WTC11 (cell line): ENCODE data around the gene PFKM. TPM values are rescaled to one million over a fixed set of nuclear protein-coding genes. Genes with fewer than 3 reads are reported as not detected.

ENCODE experiments used
- ATAC-seq: fragments of 200-7000 bp; cut with Tn5 transposase; 2 replicates; pipeline ENCODE4 v1.10.0; 2021; ENCODE audit warnings: mild to moderate bottlenecking, moderate library complexity
- CTCF ChIA-PET: fragments of 300-600 bp; sonication (Branson Sonifier 250); formaldehyde crosslinking; loops from one replicate; lab custom pipeline; 2021; ENCODE audit warnings: antibody characterized with exemption; lab: Charles Lee
- POLR2A ChIA-PET: fragments of 350-600 bp; sonication (Branson Sonifier 250); formaldehyde crosslinking; loops from one replicate; lab custom pipeline; 2021; ENCODE audit warnings: antibody characterized with exemption; lab: Charles Lee
- DNase-seq: peaks from one replicate; pipeline ENCODE4 v3.0.0; 2021; ENCODE audit warnings: low spot score
- H3K27ac Mint-ChIP-seq: 2 replicates; pipeline ENCODE4 v1.8.0; 2021; ENCODE audit warnings: mixed read lengths
- H3K27me3 Mint-ChIP-seq: 2 replicates; pipeline ENCODE4 v1.8.0; 2021; ENCODE audit warnings: low read depth, mild to moderate bottlenecking, moderate library complexity, mixed read lengths
- H3K36me3 Mint-ChIP-seq: 2 replicates; pipeline ENCODE4 v1.8.0; 2021; ENCODE audit warnings: mixed read lengths
- H3K4me1 Mint-ChIP-seq: 2 replicates; pipeline ENCODE4 v1.8.0; 2022; ENCODE audit warnings: mixed read lengths
- H3K4me3 Mint-ChIP-seq: 2 replicates; pipeline ENCODE4 v1.8.0; 2021; ENCODE audit warnings: mild to moderate bottlenecking, moderate library complexity, mixed read lengths
- H3K9me3 Mint-ChIP-seq: 2 replicates; pipeline ENCODE4 v1.8.0; 2021; ENCODE audit warnings: mixed read lengths
- IRF2 ChIP-seq: sonication (generic); formaldehyde crosslinking; IDR thresholded peaks from 2 replicates; pipeline ENCODE4 v1.8.0; 2022; ENCODE audit warnings: low read depth, missing genetic modification reagents, borderline replicate concordance
- JUN ChIP-seq: sonication (generic); formaldehyde crosslinking; IDR thresholded peaks from 2 replicates; pipeline ENCODE4 v1.8.0; 2023; ENCODE audit warnings: mild to moderate bottlenecking, missing genetic modification reagents
- PRRX2 ChIP-seq: fragments of 250-450 bp; sonication (Bioruptor Pico); IDR thresholded peaks from 2 replicates; pipeline ENCODE4 v1.8.0; 2021; ENCODE audit warnings: mild to moderate bottlenecking
- SP1 ChIP-seq: sonication (generic); formaldehyde crosslinking; conservative IDR thresholded peaks from 2 replicates; pipeline ENCODE4 v1.8.1; 2022; ENCODE audit warnings: missing genetic modification reagents
- TEAD1 ChIP-seq: sonication (generic); formaldehyde crosslinking; IDR thresholded peaks from 2 replicates; pipeline ENCODE4 v1.8.0; 2022; ENCODE audit warnings: mild to moderate bottlenecking, missing genetic modification reagents
- USF2 ChIP-seq: sonication (generic); formaldehyde crosslinking; IDR thresholded peaks from 2 replicates; pipeline ENCODE4 v1.8.1; 2023; ENCODE audit warnings: mild to moderate bottlenecking, missing genetic modification reagents, moderate library complexity
- ZNF263 ChIP-seq: sonication (generic); formaldehyde crosslinking; IDR thresholded peaks from 2 replicates; pipeline ENCODE4 v1.8.1; 2022; ENCODE audit warnings: low read depth, mild to moderate bottlenecking, moderate library complexity, missing genetic modification reagents
- ZNF416 ChIP-seq: fragments of 250-450 bp; sonication (Bioruptor Pico); IDR thresholded peaks from 2 replicates; pipeline ENCODE4 v1.9.0; 2021; ENCODE audit warnings: mild to moderate bottlenecking, inconsistent platforms
- ZNF425 ChIP-seq: fragments of 250-450 bp; sonication (Bioruptor Pico); conservative IDR thresholded peaks from 2 replicates; pipeline ENCODE4 v1.9.0; 2021; ENCODE audit warnings: mild to moderate bottlenecking
- ZNF512 ChIP-seq: sonication (generic); formaldehyde crosslinking; IDR thresholded peaks from 2 replicates; pipeline ENCODE4 v1.8.1; 2022; ENCODE audit warnings: missing genetic modification reagents, borderline replicate concordance
- total RNA-seq: library from RNA; stranded (reverse); gene quantifications from 3 replicates; pipeline ENCODE4 v1.2.3, GENCODE V29; 2021
- TF ChIP-seq, protein P1 (sequence below): sonication (generic); formaldehyde crosslinking; conservative IDR thresholded peaks from 2 replicates; pipeline ENCODE4 v1.8.1; 2023; ENCODE audit warnings: mild to moderate bottlenecking, low read depth, missing genetic modification reagents, moderate library complexity
- TF ChIP-seq, protein P2 (sequence below): sonication (generic); formaldehyde crosslinking; IDR thresholded peaks from 2 replicates; pipeline ENCODE4 v1.8.0; 2022; ENCODE audit warnings: mild to moderate bottlenecking, missing genetic modification reagents
- TF ChIP-seq, protein P3 (sequence below): sonication (generic); formaldehyde crosslinking; IDR thresholded peaks from 2 replicates; pipeline ENCODE4 v1.8.1; 2023; ENCODE audit warnings: mild to moderate bottlenecking, missing genetic modification reagents
- TF ChIP-seq, protein P4 (sequence below): sonication (generic); formaldehyde crosslinking; IDR thresholded peaks from 2 replicates; pipeline ENCODE4 v1.8.0; 2022; ENCODE audit warnings: missing genetic modification reagents

PFKM gene
- total RNA-seq, 1 experiment from 2014 or later: 99.3 TPM

GRCh38 chr12:48169011-48169410 lies 49.8 kb downstream of the PFKM start:
- CTCF ChIA-PET: interaction anchor here (1.3 kb wide), 1 partner anchor 12 kb away, joined by 4 read pairs; the partner anchor contains the start of gene ASB8
- Mint-ChIP-seq H3K9me3 (no peaks in the 10 kb centered on the region), H3K4me3 (no peak overlapping the region), H3K27me3 (peaks cover 8% of the 10 kb centered on the region), H3K27ac (no peak overlapping the region), H3K36me3 (no peaks in the 10 kb centered on the region), H3K4me1 (no peaks in the 10 kb centered on the region)
- DNase-seq (no peak), ATAC-seq (no peak)
- POLR2A ChIA-PET: no interaction called here
- no peak for TF ChIP-seq IRF2 (CRISPR knock-in tag)
- TF ChIP-seq JUN (CRISPR knock-in tag): no peak
- no peak for TF ChIP-seq TEAD1 (CRISPR knock-in tag)
- TF ChIP-seq SP1 (CRISPR knock-in tag): no peak
- no peak for TF ChIP-seq ZNF263 (CRISPR knock-in tag)
- TF ChIP-seq, protein P1, sequence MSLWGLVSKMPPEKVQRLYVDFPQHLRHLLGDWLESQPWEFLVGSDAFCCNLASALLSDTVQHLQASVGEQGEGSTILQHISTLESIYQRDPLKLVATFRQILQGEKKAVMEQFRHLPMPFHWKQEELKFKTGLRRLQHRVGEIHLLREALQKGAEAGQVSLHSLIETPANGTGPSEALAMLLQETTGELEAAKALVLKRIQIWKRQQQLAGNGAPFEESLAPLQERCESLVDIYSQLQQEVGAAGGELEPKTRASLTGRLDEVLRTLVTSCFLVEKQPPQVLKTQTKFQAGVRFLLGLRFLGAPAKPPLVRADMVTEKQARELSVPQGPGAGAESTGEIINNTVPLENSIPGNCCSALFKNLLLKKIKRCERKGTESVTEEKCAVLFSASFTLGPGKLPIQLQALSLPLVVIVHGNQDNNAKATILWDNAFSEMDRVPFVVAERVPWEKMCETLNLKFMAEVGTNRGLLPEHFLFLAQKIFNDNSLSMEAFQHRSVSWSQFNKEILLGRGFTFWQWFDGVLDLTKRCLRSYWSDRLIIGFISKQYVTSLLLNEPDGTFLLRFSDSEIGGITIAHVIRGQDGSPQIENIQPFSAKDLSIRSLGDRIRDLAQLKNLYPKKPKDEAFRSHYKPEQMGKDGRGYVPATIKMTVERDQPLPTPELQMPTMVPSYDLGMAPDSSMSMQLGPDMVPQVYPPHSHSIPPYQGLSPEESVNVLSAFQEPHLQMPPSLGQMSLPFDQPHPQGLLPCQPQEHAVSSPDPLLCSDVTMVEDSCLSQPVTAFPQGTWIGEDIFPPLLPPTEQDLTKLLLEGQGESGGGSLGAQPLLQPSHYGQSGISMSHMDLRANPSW (CRISPR knock-in tag): no peak
- no peak for TF ChIP-seq PRRX2 (CRISPR knock-in tag)
- no peak for TF ChIP-seq ZNF425 (CRISPR knock-in tag)
- TF ChIP-seq, protein P2, sequence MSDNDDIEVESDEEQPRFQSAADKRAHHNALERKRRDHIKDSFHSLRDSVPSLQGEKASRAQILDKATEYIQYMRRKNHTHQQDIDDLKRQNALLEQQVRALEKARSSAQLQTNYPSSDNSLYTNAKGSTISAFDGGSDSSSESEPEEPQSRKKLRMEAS (CRISPR knock-in tag): no peak
- TF ChIP-seq ZNF416: no peak
- TF ChIP-seq, protein P3, sequence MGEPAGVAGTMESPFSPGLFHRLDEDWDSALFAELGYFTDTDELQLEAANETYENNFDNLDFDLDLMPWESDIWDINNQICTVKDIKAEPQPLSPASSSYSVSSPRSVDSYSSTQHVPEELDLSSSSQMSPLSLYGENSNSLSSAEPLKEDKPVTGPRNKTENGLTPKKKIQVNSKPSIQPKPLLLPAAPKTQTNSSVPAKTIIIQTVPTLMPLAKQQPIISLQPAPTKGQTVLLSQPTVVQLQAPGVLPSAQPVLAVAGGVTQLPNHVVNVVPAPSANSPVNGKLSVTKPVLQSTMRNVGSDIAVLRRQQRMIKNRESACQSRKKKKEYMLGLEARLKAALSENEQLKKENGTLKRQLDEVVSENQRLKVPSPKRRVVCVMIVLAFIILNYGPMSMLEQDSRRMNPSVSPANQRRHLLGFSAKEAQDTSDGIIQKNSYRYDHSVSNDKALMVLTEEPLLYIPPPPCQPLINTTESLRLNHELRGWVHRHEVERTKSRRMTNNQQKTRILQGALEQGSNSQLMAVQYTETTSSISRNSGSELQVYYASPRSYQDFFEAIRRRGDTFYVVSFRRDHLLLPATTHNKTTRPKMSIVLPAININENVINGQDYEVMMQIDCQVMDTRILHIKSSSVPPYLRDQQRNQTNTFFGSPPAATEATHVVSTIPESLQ (CRISPR knock-in tag): no peak
- TF ChIP-seq ZNF512: no peak
- TF ChIP-seq USF2 (CRISPR knock-in tag): no peak
- TF ChIP-seq, protein P4, sequence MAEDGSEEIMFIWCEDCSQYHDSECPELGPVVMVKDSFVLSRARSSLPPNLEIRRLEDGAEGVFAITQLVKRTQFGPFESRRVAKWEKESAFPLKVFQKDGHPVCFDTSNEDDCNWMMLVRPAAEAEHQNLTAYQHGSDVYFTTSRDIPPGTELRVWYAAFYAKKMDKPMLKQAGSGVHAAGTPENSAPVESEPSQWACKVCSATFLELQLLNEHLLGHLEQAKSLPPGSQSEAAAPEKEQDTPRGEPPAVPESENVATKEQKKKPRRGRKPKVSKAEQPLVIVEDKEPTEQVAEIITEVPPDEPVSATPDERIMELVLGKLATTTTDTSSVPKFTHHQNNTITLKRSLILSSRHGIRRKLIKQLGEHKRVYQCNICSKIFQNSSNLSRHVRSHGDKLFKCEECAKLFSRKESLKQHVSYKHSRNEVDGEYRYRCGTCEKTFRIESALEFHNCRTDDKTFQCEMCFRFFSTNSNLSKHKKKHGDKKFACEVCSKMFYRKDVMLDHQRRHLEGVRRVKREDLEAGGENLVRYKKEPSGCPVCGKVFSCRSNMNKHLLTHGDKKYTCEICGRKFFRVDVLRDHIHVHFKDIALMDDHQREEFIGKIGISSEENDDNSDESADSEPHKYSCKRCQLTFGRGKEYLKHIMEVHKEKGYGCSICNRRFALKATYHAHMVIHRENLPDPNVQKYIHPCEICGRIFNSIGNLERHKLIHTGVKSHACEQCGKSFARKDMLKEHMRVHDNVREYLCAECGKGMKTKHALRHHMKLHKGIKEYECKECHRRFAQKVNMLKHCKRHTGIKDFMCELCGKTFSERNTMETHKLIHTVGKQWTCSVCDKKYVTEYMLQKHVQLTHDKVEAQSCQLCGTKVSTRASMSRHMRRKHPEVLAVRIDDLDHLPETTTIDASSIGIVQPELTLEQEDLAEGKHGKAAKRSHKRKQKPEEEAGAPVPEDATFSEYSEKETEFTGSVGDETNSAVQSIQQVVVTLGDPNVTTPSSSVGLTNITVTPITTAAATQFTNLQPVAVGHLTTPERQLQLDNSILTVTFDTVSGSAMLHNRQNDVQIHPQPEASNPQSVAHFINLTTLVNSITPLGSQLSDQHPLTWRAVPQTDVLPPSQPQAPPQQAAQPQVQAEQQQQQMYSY: no peak
